Measurements from ENCODE around the gene MTA2.

Gene MTA2

GRCh38 chr11:62543680-62544444 is 57.8 kb downstream of the MTA2 start:
- Histone ChIP-seq H2AFZ (ENCODE audit: low read length) (no peak overlapping the region), H3K9me3 (ENCODE audit: insufficient read depth, low read depth, low read length) (no peaks in the 10 kb centered on the region), H3K4me1 (ENCODE audit: insufficient read depth, low read length, poor library complexity, severe bottlenecking) (peaks cover 53% of the 10 kb centered on the region), H3K79me2 (ENCODE audit: insufficient read depth, low read length) (peaks cover 23% of the 10 kb centered on the region; the same call in 1 of the 2 replicates), H3K27me3 (ENCODE audit: insufficient read depth, low read length, poor library complexity, severe bottlenecking) (no peaks in the 10 kb centered on the region), H3K4me3 (ENCODE audit: low read length, poor library complexity, severe bottlenecking) (peak overlapping the region; percentile 80), H3K36me3 (ENCODE audit: insufficient read depth, low read length) (no peaks in the 10 kb centered on the region), H3F3A (ENCODE audit: low read depth) (no peaks in the 10 kb centered on the region), H4K20me1 (ENCODE audit: insufficient read depth, low read length, poor library complexity, severe bottlenecking) (no peaks in the 10 kb centered on the region), H3K9ac (ENCODE audit: low read depth, low read length, poor library complexity, severe bottlenecking) (peak overlapping the region; percentile 75), H3K4me2 (ENCODE audit: low read depth, low read length, poor library complexity, severe bottlenecking) (peak overlapping the region; percentile 89), H3K9me2 (replicated peaks; ENCODE audit: low read depth, low read length) (no peaks in the 10 kb centered on the region)
- TF ChIP-seq CTCF (conservative IDR thresholded peaks at IDR 0.05; ENCODE audit: low read length) (no peak), EZH2phosphoT487 (IDR thresholded peaks at IDR 0.05; ENCODE audit: borderline replicate concordance) (no peak)

Data from Loucy (cell line).